Breast epithelium (tissue), 3 donors: ENCODE data around the gene ARHGAP25.

Experiments
- POLR2A ChIP-seq: fragments of 450-650 bp; IDR thresholded peaks from one replicate; pipeline ENCODE4 v1.6.1; 2016; ENCODE audit warnings: antibody characterized with exemption, mild to moderate bottlenecking, moderate library complexity
- POLR2AphosphoS5 ChIP-seq, 3 donors: sonication (generic); formaldehyde crosslinking; IDR thresholded peaks; one replicate each; pipeline ENCODE4 v1.6.1; 2017; ENCODE audit warnings: antibody characterized with exemption in 3 of 3
- TF ChIP-seq, protein P1 (sequence below), 3 donors: fragments of 450-650 bp; IDR thresholded peaks; one replicate each; pipeline ENCODE4 v1.5.1; 2016 to 2017; ENCODE audit warnings: antibody characterized with exemption in 3 of 3, mild to moderate bottlenecking in 3 of 3, moderate library complexity in 3 of 3

- TF ChIP-seq, protein P1, sequence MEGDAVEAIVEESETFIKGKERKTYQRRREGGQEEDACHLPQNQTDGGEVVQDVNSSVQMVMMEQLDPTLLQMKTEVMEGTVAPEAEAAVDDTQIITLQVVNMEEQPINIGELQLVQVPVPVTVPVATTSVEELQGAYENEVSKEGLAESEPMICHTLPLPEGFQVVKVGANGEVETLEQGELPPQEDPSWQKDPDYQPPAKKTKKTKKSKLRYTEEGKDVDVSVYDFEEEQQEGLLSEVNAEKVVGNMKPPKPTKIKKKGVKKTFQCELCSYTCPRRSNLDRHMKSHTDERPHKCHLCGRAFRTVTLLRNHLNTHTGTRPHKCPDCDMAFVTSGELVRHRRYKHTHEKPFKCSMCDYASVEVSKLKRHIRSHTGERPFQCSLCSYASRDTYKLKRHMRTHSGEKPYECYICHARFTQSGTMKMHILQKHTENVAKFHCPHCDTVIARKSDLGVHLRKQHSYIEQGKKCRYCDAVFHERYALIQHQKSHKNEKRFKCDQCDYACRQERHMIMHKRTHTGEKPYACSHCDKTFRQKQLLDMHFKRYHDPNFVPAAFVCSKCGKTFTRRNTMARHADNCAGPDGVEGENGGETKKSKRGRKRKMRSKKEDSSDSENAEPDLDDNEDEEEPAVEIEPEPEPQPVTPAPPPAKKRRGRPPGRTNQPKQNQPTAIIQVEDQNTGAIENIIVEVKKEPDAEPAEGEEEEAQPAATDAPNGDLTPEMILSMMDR (IDR thresholded peaks at IDR 0.05): no peak
- TF ChIP-seq POLR2A (no peak), POLR2AphosphoS5 (IDR thresholded peaks at IDR 0.05) (no peak)
Observed at GRCh38 chr2:68863996-68864395, 129.4 kb downstream of the ARHGAP25 start.
